ENCODE data around the gene PLK3. TPM values are rescaled to one million over a fixed set of nuclear protein-coding genes. Genes with fewer than 3 reads are reported as not detected.

Gene PLK3
- total and polyA plus RNA-seq, 7 experiments from 2014 or later, result 30.5 to 456 (median 118) TPM

DNA sequence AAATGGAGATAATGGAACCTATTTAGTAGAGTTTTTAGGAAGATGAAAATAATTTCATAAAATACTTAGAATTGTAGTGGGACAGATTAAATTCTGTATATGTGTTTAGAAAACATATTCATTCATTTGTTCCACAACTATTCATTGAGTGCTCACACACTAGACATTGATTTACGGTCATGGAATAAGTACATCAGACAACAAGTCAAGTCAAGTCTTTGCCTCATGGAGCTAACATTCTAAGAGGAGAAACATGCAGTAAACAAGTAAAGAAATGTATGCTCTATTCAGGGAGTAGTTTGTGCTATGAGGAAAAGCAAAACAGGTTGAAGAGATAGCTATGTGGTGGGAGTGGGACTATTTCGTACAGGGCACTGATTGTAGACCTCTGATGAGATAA lies 17.1 kb downstream of the PLK3 start:
- Histone ChIP-seq H3K4me3 (ENCODE audit: low read length) (no peak overlapping the region), H3K4me1 (ENCODE audit: control insufficient read depth in 2 of 2, insufficient read depth in 2 of 2, low read length in 2 of 2) (peaks cover 8 to 33% of the 10 kb centered on the region in 2 donors), H3K27me3 (ENCODE audit: control insufficient read depth in 2 of 2, insufficient read depth in 2 of 2, low read length in 2 of 2) (no peaks in the 10 kb centered on the region), H3K27ac (ENCODE audit: low read depth, low read length) (no peak overlapping the region), H3K9me3 (ENCODE audit: control insufficient read depth in 2 of 3, low read length in 3 of 3) (no peaks in the 10 kb centered on the region), H3K36me3 (ENCODE audit: control insufficient read depth in 2 of 3, insufficient read depth in 3 of 3, low read length in 3 of 3) (no peaks in the 10 kb centered on the region)
- Mint-ChIP-seq H3K36me3 (peaks cover 0 to 18% (median 0%) of the 10 kb centered on the region in 5 donors), H3K4me1 (peaks cover 39 to 63% (median 55%) of the 10 kb centered on the region in 7 donors), H3K9me3 (peaks cover 0 to 3% (median 0%) of the 10 kb centered on the region in 11 donors), H3K27me3 (no peaks in the 10 kb centered on the region), H3K27ac (peak overlapping the region in 8 of 9 donors; percentile 74 to 100 (median 93)), H3K4me3 (peak overlapping the region; percentile 1 to 95 (median 61))
- ATAC-seq, result no peak
- ChIA-PET POLR2A (interaction anchor here (1.2 to 14.4 kb wide), 8 partner anchors 10 to 195 kb away, joined by 4 to 709 read pairs (median 44); partner anchors contain the start of genes BEST4, BTBD19, DYNLT4 and HECTD3), CTCF (interaction anchor here (1.1 to 2.9 kb wide), 2 partner anchors 9 to 30 kb away, joined by 4 to 34 read pairs; partner anchors contain the start of genes BEST4, BTBD19 and DYNLT4)
- DNase-seq, result peak in 1 of 9 donors; percentile 8
- intact Hi-C loops (cut with micrococcal nuclease), result no loop called here

- DNase-seq (peak in 1 of 9 donors; percentile 7), ATAC-seq (no peak)
- peaks cover 8 to 33% of the 10 kb centered on the region in 2 donors for H3K4me1 ChIP-seq (ENCODE audit: control insufficient read depth in 2 of 2, insufficient read depth in 2 of 2, low read length in 2 of 2)
- H3K27me3 ChIP-seq (ENCODE audit: control insufficient read depth in 2 of 2, insufficient read depth in 2 of 2, low read length in 2 of 2), result no peaks in the 10 kb centered on the region
- Mint-ChIP-seq H3K27me3 (no peaks in the 10 kb centered on the region), H3K36me3 (peaks cover 0 to 18% (median 0%) of the 10 kb centered on the region in 5 donors), H3K4me1 (peaks cover 39 to 59% (median 54%) of the 10 kb centered on the region in 7 donors), H3K4me3 (peak overlapping the region; percentile 56 to 95 (median 76)), H3K9me3 (peaks cover 0 to 3% (median 0%) of the 10 kb centered on the region in 11 donors), H3K27ac (peak overlapping the region; percentile 74 to 100 (median 100))
- ChIA-PET POLR2A (interaction anchor here (1.0 to 14.4 kb wide), 13 partner anchors 11 to 194 kb away, joined by 3 to 709 read pairs (median 30); partner anchors contain the start of genes BEST4, BTBD19, DYNLT4 and EIF2B3), CTCF (interaction anchor here (0.8 to 3.0 kb wide), 4 partner anchors 9 to 30 kb away, joined by 3 to 44 read pairs (median 19); partner anchors contain the start of genes BEST4, BTBD19, DYNLT4 and PLK3)
- no peak overlapping the region for H3K27ac ChIP-seq (ENCODE audit: low read depth, low read length)
- intact Hi-C loops (cut with micrococcal nuclease), result no loop called here
- no peaks in the 10 kb centered on the region for H3K36me3 ChIP-seq (ENCODE audit: control insufficient read depth in 2 of 3, insufficient read depth in 3 of 3, low read length in 3 of 3)
- H3K4me3 ChIP-seq (ENCODE audit: low read length), result no peak overlapping the region
- no peaks in the 10 kb centered on the region for H3K9me3 ChIP-seq (ENCODE audit: control insufficient read depth in 2 of 3, low read length in 3 of 3)
Measured at GRCh38 chr1:44817771-44818495, 17.8 kb downstream of the PLK3 start.

- Mint-ChIP-seq H3K9me3 (peaks cover 0 to under 1% (median 0%) of the 10 kb centered on the region in 11 donors), H3K4me1 (peaks cover 34 to 51% (median 47%) of the 10 kb centered on the region in 7 donors)
Measured at GRCh38 chr1:44819196-44819607, 19.0 kb downstream of the PLK3 start.

GRCh38 chr1:44819608-44820327 lies 19.6 kb downstream of the PLK3 start:
- ATAC-seq (peak; percentile 86), DNase-seq (peak; percentile 75 to 91 (median 86))
- ChIA-PET CTCF (interaction anchor here (0.7 to 3.0 kb wide), 5 partner anchors 11 to 167 kb away, joined by 3 to 44 read pairs (median 5); partner anchors contain the start of genes BTBD19, DYNLT4, EIF2B3 and PLK3), POLR2A (interaction anchor here (0.6 to 14.4 kb wide), 39 partner anchors 8 to 1867 kb away, joined by 3 to 709 read pairs (median 5); partner anchors contain the start of genes BEST4, BTBD19, CCDC163 and DYNLT4)
- Mint-ChIP-seq H3K4me3 (peak overlapping the region; percentile 91 to 96 (median 94)), H3K4me1 (peaks cover 31 to 48% (median 45%) of the 10 kb centered on the region in 7 donors), H3K27me3 (no peaks in the 10 kb centered on the region), H3K27ac (peak overlapping the region; percentile 99 to 100 (median 100)), H3K9me3 (no peaks in the 10 kb centered on the region), H3K36me3 (peaks cover 0 to 13% (median 0%) of the 10 kb centered on the region in 5 donors)
- peak overlapping the region; percentile 66 for H3K4me3 ChIP-seq (ENCODE audit: low read length)
- H3K27ac ChIP-seq (ENCODE audit: low read depth, low read length), result peak overlapping the region; percentile 92
- no peaks in the 10 kb centered on the region for H3K9me3 ChIP-seq (ENCODE audit: control insufficient read depth in 2 of 3, low read length in 3 of 3)
- no peaks in the 10 kb centered on the region for H3K36me3 ChIP-seq (ENCODE audit: control insufficient read depth in 2 of 3, insufficient read depth in 3 of 3, low read length in 3 of 3)
- H3K4me1 ChIP-seq (ENCODE audit: control insufficient read depth in 2 of 2, insufficient read depth in 2 of 2, low read length in 2 of 2), result peaks cover 0 to 21% of the 10 kb centered on the region in 2 donors
- intact Hi-C loops (cut with micrococcal nuclease), result loop anchor here (1.0 to 5.0 kb wide), 8 partner anchors 10 to 193 kb away; partner anchors contain the start of genes RNU5D-1 (in 2 of the 2), RPS8 (in 2 of the 2), BEST4 (in 1 of the 2) and HECTD3 (in 1 of the 2)
- H3K27me3 ChIP-seq (ENCODE audit: control insufficient read depth in 2 of 2, insufficient read depth in 2 of 2, low read length in 2 of 2), result no peaks in the 10 kb centered on the region

More at GRCh38 chr1:44819196-44819607, 19.0 kb downstream of the PLK3 start:
- H3K4me1 ChIP-seq (ENCODE audit: control insufficient read depth in 2 of 2, insufficient read depth in 2 of 2, low read length in 2 of 2), result peaks cover 3 to 26% of the 10 kb centered on the region in 2 donors
- H3K27ac ChIP-seq (ENCODE audit: low read depth, low read length), result peak overlapping the region; percentile 92
- Mint-ChIP-seq H3K27me3 (no peaks in the 10 kb centered on the region), H3K4me3 (peak overlapping the region; percentile 91 to 96 (median 94)), H3K27ac (peak overlapping the region; percentile 99 to 100 (median 100)), H3K36me3 (peaks cover 0 to 14% (median 0%) of the 10 kb centered on the region in 5 donors)
- POLR2A ChIA-PET, result interaction anchor here (0.6 to 14.4 kb wide), 31 partner anchors 8 to 1867 kb away, joined by 3 to 709 read pairs (median 5); partner anchors contain the start of genes BEST4, BTBD19, CCDC163 and DYNLT4
- H3K36me3 ChIP-seq (ENCODE audit: control insufficient read depth in 2 of 3, insufficient read depth in 3 of 3, low read length in 3 of 3), result no peaks in the 10 kb centered on the region
- H3K9me3 ChIP-seq (ENCODE audit: control insufficient read depth in 2 of 3, low read length in 3 of 3), result no peaks in the 10 kb centered on the region
- ATAC-seq, result no peak
- peak overlapping the region; percentile 66 for H3K4me3 ChIP-seq (ENCODE audit: low read length)
- no peaks in the 10 kb centered on the region for H3K27me3 ChIP-seq (ENCODE audit: control insufficient read depth in 2 of 2, insufficient read depth in 2 of 2, low read length in 2 of 2)
- CTCF ChIA-PET, result interaction anchor here (0.7 to 3.0 kb wide), 4 partner anchors 11 to 95 kb away, joined by 3 to 44 read pairs (median 20); partner anchors contain the start of genes BTBD19, DYNLT4 and PLK3
- no peak for DNase-seq
- intact Hi-C loops (cut with micrococcal nuclease), result loop anchor here (1.0 kb wide), 5 partner anchors 10 to 88 kb away; partner anchors contain the start of genes RNU5D-1 (in 1 of the 2) and RPS8 (in 1 of the 2)

DNA sequence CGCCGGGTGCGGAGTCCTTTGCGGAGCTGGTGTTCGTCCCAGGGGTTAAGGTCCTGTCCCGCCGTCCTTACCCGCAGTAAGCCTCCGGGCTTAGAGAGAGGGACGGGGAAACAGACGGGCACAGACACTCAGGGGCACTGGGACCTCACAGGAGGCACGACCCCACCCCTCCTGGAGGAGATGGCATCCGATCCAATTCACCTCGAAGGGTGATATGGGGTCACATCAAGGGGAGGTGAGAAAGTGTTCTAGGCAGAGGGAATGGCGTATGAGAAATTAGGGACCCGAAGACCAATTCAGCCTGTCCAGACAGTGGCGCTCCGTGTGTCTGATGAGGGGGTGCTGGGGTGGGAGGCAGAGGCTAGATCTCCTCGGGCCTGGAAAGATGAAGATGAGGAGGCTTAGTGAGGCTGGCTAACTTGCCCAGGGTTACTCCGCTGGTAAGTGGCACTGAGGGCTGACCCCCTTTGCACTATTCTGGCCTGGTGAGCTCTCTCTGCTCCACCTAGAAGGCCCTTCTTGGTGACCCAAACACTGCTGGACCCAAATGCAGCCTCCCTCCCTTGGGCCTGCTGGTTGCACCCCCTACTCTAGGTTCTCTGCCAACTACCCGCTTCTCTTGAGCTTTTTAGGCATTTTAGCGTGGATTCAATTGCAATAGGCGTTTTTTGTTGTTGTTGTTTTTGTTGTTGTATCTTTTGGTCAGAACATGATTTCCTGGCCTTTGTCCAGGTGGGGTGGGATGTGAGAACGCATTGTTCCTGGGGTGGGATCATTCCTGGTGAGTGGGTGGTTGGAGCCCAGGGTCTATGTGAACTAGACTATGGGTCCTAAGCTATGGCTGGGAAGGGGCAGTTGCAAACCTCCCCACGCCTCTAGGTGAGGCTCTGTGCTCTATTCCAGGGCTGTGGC lies 20.4 kb downstream of the PLK3 start:
- ATAC-seq, result no peak
- H3K36me3 Mint-ChIP-seq, result peaks cover 0 to 8% (median 0%) of the 10 kb centered on the region in 5 donors
- H3K4me3 ChIP-seq (ENCODE audit: low read length), result peak overlapping the region; percentile 66
- H3K27ac ChIP-seq (ENCODE audit: low read depth, low read length), result peak overlapping the region; percentile 92
- peaks cover 0 to 19% of the 10 kb centered on the region in 2 donors for H3K4me1 ChIP-seq (ENCODE audit: control insufficient read depth in 2 of 2, insufficient read depth in 2 of 2, low read length in 2 of 2)
- H3K4me3 Mint-ChIP-seq, result peak overlapping the region; percentile 91 to 96 (median 94)
- H3K27me3 ChIP-seq (ENCODE audit: control insufficient read depth in 2 of 2, insufficient read depth in 2 of 2, low read length in 2 of 2), result no peaks in the 10 kb centered on the region
- CTCF ChIA-PET, result interaction anchor here (0.7 to 3.0 kb wide), 7 partner anchors 11 to 168 kb away, joined by 3 to 44 read pairs (median 5); partner anchors contain the start of genes EIF2B3 and PLK3
- DNase-seq, result no peak
- intact Hi-C loops (cut with micrococcal nuclease), result loop anchor here (1.0 to 5.0 kb wide), 6 partner anchors 16 to 192 kb away; partner anchors contain the start of genes BEST4 (in 1 of the 2), HECTD3 (in 1 of the 2), RNU5D-1 (in 1 of the 2) and RPS8 (in 1 of the 2)
- no peaks in the 10 kb centered on the region for H3K9me3 Mint-ChIP-seq
- H3K36me3 ChIP-seq (ENCODE audit: control insufficient read depth in 2 of 3, insufficient read depth in 3 of 3, low read length in 3 of 3), result no peaks in the 10 kb centered on the region
- H3K9me3 ChIP-seq (ENCODE audit: control insufficient read depth in 2 of 3, low read length in 3 of 3), result no peaks in the 10 kb centered on the region
- POLR2A ChIA-PET, result interaction anchor here (0.6 to 14.4 kb wide), 22 partner anchors 9 to 779 kb away, joined by 3 to 709 read pairs (median 5); partner anchors contain the start of genes BEST4, BTBD19, DYNLT4 and EIF2B3
- peaks cover 25 to 40% (median 37%) of the 10 kb centered on the region in 7 donors for H3K4me1 Mint-ChIP-seq
- peak overlapping the region; percentile 99 to 100 (median 100) for H3K27ac Mint-ChIP-seq
- H3K27me3 Mint-ChIP-seq, result no peaks in the 10 kb centered on the region

All from naive thymus-derived CD4-positive, alpha-beta T cell (primary cell).